Loucy (cell line): ENCODE data around the gene WIPF2.

Experiments
- H2AFZ ChIP-seq: fragments of 200-600 bp; sonication (generic); 2 replicates; pipeline ENCODE4 v1.6.0; 2016; ENCODE audit warnings: antibody characterized with exemption, mild to moderate bottlenecking, low read length, moderate library complexity
- H3F3A ChIP-seq: fragments of 200-600 bp; 2 replicates; pipeline ENCODE4 v1.6.0; 2016; ENCODE audit warnings: antibody characterized with exemption, low read depth, mild to moderate bottlenecking
- H3K27me3 ChIP-seq: fragments of 200-600 bp; sonication (generic); 2 replicates; pipeline ENCODE4 v1.6.1; 2014; ENCODE audit warnings: low read length, mild to moderate bottlenecking; ENCODE audit not compliant: insufficient read depth, poor library complexity, severe bottlenecking
- H3K36me3 ChIP-seq: fragments of 200-600 bp; sonication (generic); 2 replicates; pipeline ENCODE4 v1.6.1; 2016; ENCODE audit warnings: low read length; ENCODE audit not compliant: insufficient read depth
- H3K4me1 ChIP-seq: fragments of 200-600 bp; sonication (generic); 2 replicates; pipeline ENCODE4 v1.5.1; 2014; ENCODE audit warnings: low read length, mild to moderate bottlenecking; ENCODE audit not compliant: insufficient read depth, poor library complexity, severe bottlenecking
- H3K4me2 ChIP-seq: fragments of 200-600 bp; sonication (generic); 2 replicates; pipeline ENCODE4 v1.6.0; 2014; ENCODE audit warnings: antibody characterized with exemption, low read length, low read depth, mild to moderate bottlenecking; ENCODE audit not compliant: poor library complexity, severe bottlenecking
- H3K4me3 ChIP-seq: fragments of 200-600 bp; sonication (generic); 2 replicates; pipeline ENCODE4 v1.5.1; 2014; ENCODE audit warnings: low read length, mild to moderate bottlenecking, mixed read lengths; ENCODE audit not compliant: poor library complexity, severe bottlenecking
- H3K79me2 ChIP-seq: fragments of 200-600 bp; sonication (generic); 2 replicates; pipeline ENCODE4 v1.6.1; 2014; ENCODE audit warnings: low read length; ENCODE audit not compliant: insufficient read depth
- H3K9ac ChIP-seq: fragments of 200-600 bp; sonication (generic); 2 replicates; pipeline ENCODE4 v1.6.0; 2014; ENCODE audit warnings: mild to moderate bottlenecking, low read depth, low read length, moderate library complexity; ENCODE audit not compliant: poor library complexity, severe bottlenecking
- H3K9me2 ChIP-seq: fragments of 200-600 bp; sonication (generic); replicated peaks from 2 replicates; pipeline ENCODE4 v1.6.1; 2016; ENCODE audit warnings: low read depth, low read length, mixed read lengths
- H3K9me3 ChIP-seq: fragments of 200-600 bp; sonication (generic); 2 replicates; pipeline ENCODE4 v1.6.1; 2014; ENCODE audit warnings: mild to moderate bottlenecking, antibody characterized with exemption, low read length, low read depth; ENCODE audit not compliant: insufficient read depth
- H4K20me1 ChIP-seq: fragments of 200-600 bp; sonication (generic); 2 replicates; pipeline ENCODE4 v1.6.0; 2014; ENCODE audit warnings: antibody characterized with exemption, low read length, mild to moderate bottlenecking; ENCODE audit not compliant: insufficient read depth, poor library complexity, severe bottlenecking
- EZH2phosphoT487 ChIP-seq: fragments of 200-600 bp; IDR thresholded peaks from 2 replicates; pipeline ENCODE4 v1.6.1; 2018; ENCODE audit warnings: antibody characterized with exemption, mild to moderate bottlenecking, moderate library complexity, borderline replicate concordance
- TF ChIP-seq, protein P1 (sequence below): fragments of 200-600 bp; sonication (generic); conservative IDR thresholded peaks from 2 replicates; pipeline ENCODE4 v1.5.1; 2014; ENCODE audit warnings: mild to moderate bottlenecking, antibody characterized with exemption, low read length

Gene WIPF2

GRCh38 chr17:40330850-40331470 is 111.9 kb downstream of the WIPF2 start:
- no peak overlapping the region for H3K4me3 ChIP-seq
- TF ChIP-seq EZH2phosphoT487: no peak
- TF ChIP-seq, protein P1, sequence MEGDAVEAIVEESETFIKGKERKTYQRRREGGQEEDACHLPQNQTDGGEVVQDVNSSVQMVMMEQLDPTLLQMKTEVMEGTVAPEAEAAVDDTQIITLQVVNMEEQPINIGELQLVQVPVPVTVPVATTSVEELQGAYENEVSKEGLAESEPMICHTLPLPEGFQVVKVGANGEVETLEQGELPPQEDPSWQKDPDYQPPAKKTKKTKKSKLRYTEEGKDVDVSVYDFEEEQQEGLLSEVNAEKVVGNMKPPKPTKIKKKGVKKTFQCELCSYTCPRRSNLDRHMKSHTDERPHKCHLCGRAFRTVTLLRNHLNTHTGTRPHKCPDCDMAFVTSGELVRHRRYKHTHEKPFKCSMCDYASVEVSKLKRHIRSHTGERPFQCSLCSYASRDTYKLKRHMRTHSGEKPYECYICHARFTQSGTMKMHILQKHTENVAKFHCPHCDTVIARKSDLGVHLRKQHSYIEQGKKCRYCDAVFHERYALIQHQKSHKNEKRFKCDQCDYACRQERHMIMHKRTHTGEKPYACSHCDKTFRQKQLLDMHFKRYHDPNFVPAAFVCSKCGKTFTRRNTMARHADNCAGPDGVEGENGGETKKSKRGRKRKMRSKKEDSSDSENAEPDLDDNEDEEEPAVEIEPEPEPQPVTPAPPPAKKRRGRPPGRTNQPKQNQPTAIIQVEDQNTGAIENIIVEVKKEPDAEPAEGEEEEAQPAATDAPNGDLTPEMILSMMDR: no peak
- peak overlapping the region; percentile 75 for H3K4me2 ChIP-seq
- H3F3A ChIP-seq: no peaks in the 10 kb centered on the region
- H3K79me2 ChIP-seq: peaks cover 89% of the 10 kb centered on the region
- no peak overlapping the region for H3K9ac ChIP-seq
- no peaks in the 10 kb centered on the region for H3K9me3 ChIP-seq
- H3K9me2 ChIP-seq: no peaks in the 10 kb centered on the region
- H4K20me1 ChIP-seq: peaks cover 32% of the 10 kb centered on the region
- H3K4me1 ChIP-seq: peaks cover 59% of the 10 kb centered on the region
- H3K36me3 ChIP-seq: peaks cover 18% of the 10 kb centered on the region; the same call in 1 of the 2 replicates
- no peak overlapping the region for H2AFZ ChIP-seq
- H3K27me3 ChIP-seq: no peaks in the 10 kb centered on the region

DNA sequence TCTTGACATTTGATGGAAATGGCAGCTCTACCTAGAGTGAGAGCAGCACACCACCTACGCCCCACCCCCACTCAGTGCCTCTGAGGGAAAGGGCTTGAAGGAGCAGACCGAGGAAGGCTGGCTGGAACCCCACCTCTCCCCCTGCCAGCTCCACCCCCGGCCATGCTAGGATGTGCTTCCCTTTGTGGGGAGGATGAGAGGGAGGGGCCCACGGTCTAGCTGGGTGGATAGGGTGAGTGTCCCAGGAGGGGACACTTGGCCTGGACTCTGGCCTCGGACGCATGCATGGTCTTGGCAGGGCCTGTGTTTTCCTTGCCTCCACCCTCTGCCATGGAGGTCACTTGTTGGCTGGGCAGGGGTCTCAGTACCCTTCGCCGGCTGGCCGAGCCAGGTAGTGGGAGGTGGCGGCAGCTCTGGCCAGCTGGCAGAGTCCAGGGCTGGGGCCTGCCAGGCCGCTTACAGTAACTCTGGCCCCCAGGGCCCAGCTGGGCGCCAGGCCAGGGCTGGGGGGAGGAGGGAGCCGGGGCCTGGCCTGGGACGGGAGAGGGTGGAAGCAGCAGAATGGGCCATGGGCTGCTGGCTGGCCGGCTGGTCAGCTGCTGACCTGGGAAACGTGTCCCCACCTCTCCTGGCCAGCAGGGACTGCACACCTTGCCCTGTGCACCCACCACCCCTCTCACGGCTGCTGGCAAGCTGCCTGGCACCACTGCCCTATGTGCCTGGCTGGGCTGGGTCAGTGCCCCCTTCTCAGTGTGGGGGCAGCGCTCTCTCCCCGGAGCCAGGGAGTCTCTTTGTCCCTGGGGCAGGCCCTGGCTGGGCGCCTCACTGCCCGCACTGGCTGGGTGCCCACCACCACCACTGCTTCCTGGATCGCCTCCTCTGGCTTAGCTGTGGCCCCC is 112.9 kb downstream of the WIPF2 start:
- H3K9me2 ChIP-seq: no peaks in the 10 kb centered on the region
- H3K4me2 ChIP-seq: no peak overlapping the region
- H3K9ac ChIP-seq: no peak overlapping the region
- no peak overlapping the region for H3K4me3 ChIP-seq
- H3K9me3 ChIP-seq: no peaks in the 10 kb centered on the region
- H4K20me1 ChIP-seq: peaks cover 22% of the 10 kb centered on the region
- H3K36me3 ChIP-seq: peaks cover 18% of the 10 kb centered on the region; the same call in 1 of the 2 replicates
- peaks cover 50% of the 10 kb centered on the region for H3K4me1 ChIP-seq
- H3K79me2 ChIP-seq: peaks cover 83% of the 10 kb centered on the region
- H3F3A ChIP-seq: no peaks in the 10 kb centered on the region
- TF ChIP-seq, protein P1: no peak
- no peak for TF ChIP-seq EZH2phosphoT487
- no peak overlapping the region for H2AFZ ChIP-seq
- no peaks in the 10 kb centered on the region for H3K27me3 ChIP-seq
